Measurements from ENCODE around the gene NCF2.
"Not testable (repeated sequence)": the region's sequence is repeated elsewhere in the genome, so short reads cannot be mapped to it uniquely, and the experiment has no call there.

NCF2 gene
- 5.6 reads per million, percentile 22 among the genes with 10 or more reads in this experiment for total RNA-seq

- DNase-seq: no peak
These were observed at the start of gene NCF2 for GRCh38 chr1:183590244-183591191. Gene NCF2 (minus strand): TSS chr1:183590459. CDS start chr1:183590329, 130 bp downstream.

GRCh38 chr1:183638649-183639387 lies 48.6 kb upstream of the NCF2 start:
- DNase-seq: no peak

GRCh38 chr1:183636783-183637182 lies 46.5 kb upstream of the NCF2 start:
- DNase-seq: no peak

GRCh38 chr1:183636334-183636682 lies 46.0 kb upstream of the NCF2 start:
- DNase-seq: no peak

- peak; percentile 89 for DNase-seq
These were observed 45.5 kb upstream of the NCF2 start, which contains the start of gene ARPC5 for GRCh38 chr1:183635606-183636333. Gene ARPC5 (minus strand): TSS chr1:183635783. CDS start chr1:183635659, 124 bp downstream.

- peak; percentile 6 for DNase-seq
These were observed 44.9 kb upstream of the NCF2 start for GRCh38 chr1:183635099-183635605.

GRCh38 chr1:183634429-183635065 lies 44.3 kb upstream of the NCF2 start:
- DNase-seq: no peak

GRCh38 chr1:183633676-183634343 lies 43.6 kb upstream of the NCF2 start:
- DNase-seq: peak; percentile 27

- no peak for DNase-seq
These were observed 42.7 kb upstream of the NCF2 start for GRCh38 chr1:183632964-183633363.

GRCh38 chr1:183632114-183632513 lies 41.9 kb upstream of the NCF2 start:
- DNase-seq: no peak

- no peak for DNase-seq
These were observed 40.5 kb upstream of the NCF2 start for GRCh38 chr1:183630748-183631147.

- DNase-seq: no peak
These were observed 38.3 kb upstream of the NCF2 start for GRCh38 chr1:183628537-183628936.

- not testable (repeated sequence) for DNase-seq
These were observed 36.0 kb upstream of the NCF2 start for GRCh38 chr1:183626236-183626635.

GRCh38 chr1:183622884-183623785 lies 32.9 kb upstream of the NCF2 start:
- DNase-seq: peak; percentile 38

GRCh38 chr1:183622013-183622412 lies 31.8 kb upstream of the NCF2 start:
- no peak for DNase-seq

- no peak for DNase-seq
These were observed 30.1 kb upstream of the NCF2 start for GRCh38 chr1:183620311-183620710.

- DNase-seq: no peak
These were observed 29.5 kb upstream of the NCF2 start for GRCh38 chr1:183619781-183620180.

GRCh38 chr1:183618202-183618601 lies 27.9 kb upstream of the NCF2 start:
- not testable (repeated sequence) for DNase-seq

GRCh38 chr1:183612975-183613374 lies 22.7 kb upstream of the NCF2 start:
- not testable (repeated sequence) for DNase-seq

GRCh38 chr1:183612407-183612806 lies 22.1 kb upstream of the NCF2 start:
- DNase-seq: no peak
